ENCODE data around the gene AUTS2. TPM values are rescaled to one million over a fixed set of nuclear protein-coding genes. Genes with fewer than 3 reads are reported as not detected.

Gene AUTS2
- total RNA-seq, 1 experiment from 2014 or later, result 50.0 TPM

DNA sequence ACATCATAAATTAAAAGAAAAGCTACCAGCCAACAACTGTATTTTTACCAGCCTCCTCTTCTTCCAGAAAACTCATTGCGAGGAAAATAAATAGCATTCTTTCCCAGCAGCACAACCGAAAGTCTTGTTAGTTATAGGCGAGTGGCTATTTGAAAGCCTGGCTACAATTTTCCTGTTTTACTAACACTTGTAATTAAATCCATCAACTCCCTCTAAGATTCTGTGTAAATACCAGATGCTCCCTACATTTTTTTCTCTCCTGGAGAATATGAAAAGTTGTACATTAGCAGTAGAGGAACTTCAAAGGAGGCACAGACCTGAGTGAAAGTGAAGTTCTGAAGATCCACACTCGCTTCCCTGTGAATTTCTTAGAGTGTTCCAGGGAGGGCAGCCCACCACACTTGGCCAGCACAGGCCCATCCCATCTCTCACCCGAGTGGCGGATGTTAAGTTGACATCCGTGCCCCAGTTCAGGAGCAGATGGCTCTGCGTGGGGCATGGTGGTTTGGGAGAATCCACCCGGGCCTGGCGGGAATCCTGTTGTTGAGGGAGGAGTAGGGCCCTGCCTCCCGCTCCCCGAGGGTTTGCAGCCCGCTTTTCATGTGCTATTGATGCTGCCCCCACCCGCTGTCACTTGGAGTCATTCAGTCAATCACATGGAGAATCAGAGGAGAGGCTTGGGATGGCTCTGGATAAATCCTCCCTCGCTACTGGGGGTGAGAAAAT lies 1082.6 kb downstream of the AUTS2 start:
- TF ChIP-seq CBFB (CRISPR knock-in tag; IDR thresholded peaks at IDR 0.05; ENCODE audit: low read depth), result no peak
- TF ChIP-seq TCF7 (CRISPR knock-in tag; IDR thresholded peaks at IDR 0.05; ENCODE audit: low read depth), result no peak
- no peak for TF ChIP-seq ESRRA (CRISPR knock-in tag; IDR thresholded peaks at IDR 0.05; ENCODE audit: borderline replicate concordance)
- TF ChIP-seq MYBL2 (CRISPR knock-in tag; IDR thresholded peaks at IDR 0.05), result no peak
- TF ChIP-seq GTF2I (CRISPR knock-in tag; conservative IDR thresholded peaks at IDR 0.05), result no peak
- TF ChIP-seq IRF2 (CRISPR knock-in tag; IDR thresholded peaks at IDR 0.05; ENCODE audit: borderline replicate concordance, low read depth), result no peak
- CTCF ChIA-PET, result no interaction called here
- H3K27ac Mint-ChIP-seq, result no peak overlapping the region
- H3K36me3 Mint-ChIP-seq, result no peaks in the 10 kb centered on the region
- H3K27me3 Mint-ChIP-seq (ENCODE audit: low read depth), result peaks cover 92% of the 10 kb centered on the region
- peak overlapping the region; percentile 38 for H3K4me3 Mint-ChIP-seq
- DNase-seq (ENCODE audit: low spot score), result no peak
- no peaks in the 10 kb centered on the region for H3K9me3 Mint-ChIP-seq
- H3K4me1 Mint-ChIP-seq, result peaks cover 32% of the 10 kb centered on the region
- POLR2A ChIA-PET, result no interaction called here
- ATAC-seq, result peak; percentile 44

DNA sequence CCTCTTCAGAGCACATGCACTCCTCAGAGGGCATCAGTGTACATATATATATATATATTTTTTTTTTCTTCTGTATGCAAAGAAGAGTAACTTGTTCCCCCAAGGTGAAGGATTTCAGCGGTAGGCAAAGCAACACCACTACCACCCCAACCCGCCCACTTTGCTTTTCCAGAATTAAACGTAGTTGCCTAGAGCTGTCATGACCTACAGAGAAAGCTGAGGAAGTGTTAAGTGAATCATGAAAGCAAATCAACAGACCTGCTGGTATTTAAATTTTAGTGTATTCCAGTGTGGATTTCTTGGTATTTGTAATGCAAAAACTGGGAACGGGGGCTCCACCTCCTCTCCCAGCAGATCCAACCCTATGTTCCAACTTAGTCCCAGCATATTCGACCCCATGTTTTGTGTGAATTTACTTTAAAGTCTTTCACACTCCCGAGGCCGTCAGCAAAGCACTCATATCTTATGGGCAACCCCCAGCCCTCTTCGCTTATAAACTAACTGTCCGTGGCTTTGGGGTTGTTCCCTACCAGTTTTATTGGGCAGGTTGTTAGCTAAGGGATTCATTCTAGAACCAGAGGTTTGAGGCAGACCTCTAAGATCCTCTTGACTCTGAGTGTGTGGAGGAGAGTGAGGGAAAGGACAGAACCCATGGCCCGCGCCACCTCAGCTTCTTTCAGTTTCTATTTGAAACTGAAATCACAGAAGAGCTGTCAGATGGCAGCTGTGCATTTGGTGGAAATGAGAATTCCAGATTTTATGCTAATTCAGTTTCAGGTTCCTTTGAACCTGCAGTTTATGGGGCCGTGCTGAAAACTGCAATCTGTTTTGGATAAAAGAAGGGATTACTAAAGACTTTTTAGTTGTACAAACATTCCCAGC lies 1083.4 kb downstream of the AUTS2 start:
- ChIA-PET POLR2A (no interaction called here), CTCF (interaction anchor here (0.7 to 1.2 kb wide), 2 partner anchors 97 to 175 kb away, joined by 3 read pairs; no protein-coding TSS in a partner anchor)
- Mint-ChIP-seq H3K27ac (no peak overlapping the region), H3K9me3 (no peaks in the 10 kb centered on the region), H3K4me1 (peaks cover 32% of the 10 kb centered on the region), H3K27me3 (ENCODE audit: low read depth) (peaks cover 92% of the 10 kb centered on the region), H3K4me3 (peak overlapping the region; percentile 38), H3K36me3 (no peaks in the 10 kb centered on the region)
- DNase-seq (ENCODE audit: low spot score), result no peak
- ATAC-seq, result peak; percentile 66
- no peak for TF ChIP-seq ZNF671 (CRISPR knock-in tag; IDR thresholded peaks at IDR 0.05)
- no peak for TF ChIP-seq AR (CRISPR knock-in tag; IDR thresholded peaks at IDR 0.05)
- no peak for TF ChIP-seq TEAD1 (CRISPR knock-in tag; IDR thresholded peaks at IDR 0.05)
- no peak for TF ChIP-seq HMGXB4 (CRISPR knock-in tag; IDR thresholded peaks at IDR 0.05)
- TF ChIP-seq NFATC4 (CRISPR knock-in tag; IDR thresholded peaks at IDR 0.05), result no peak
- no peak for TF ChIP-seq E2F5 (CRISPR knock-in tag; IDR thresholded peaks at IDR 0.05)
- TF ChIP-seq, protein P1, sequence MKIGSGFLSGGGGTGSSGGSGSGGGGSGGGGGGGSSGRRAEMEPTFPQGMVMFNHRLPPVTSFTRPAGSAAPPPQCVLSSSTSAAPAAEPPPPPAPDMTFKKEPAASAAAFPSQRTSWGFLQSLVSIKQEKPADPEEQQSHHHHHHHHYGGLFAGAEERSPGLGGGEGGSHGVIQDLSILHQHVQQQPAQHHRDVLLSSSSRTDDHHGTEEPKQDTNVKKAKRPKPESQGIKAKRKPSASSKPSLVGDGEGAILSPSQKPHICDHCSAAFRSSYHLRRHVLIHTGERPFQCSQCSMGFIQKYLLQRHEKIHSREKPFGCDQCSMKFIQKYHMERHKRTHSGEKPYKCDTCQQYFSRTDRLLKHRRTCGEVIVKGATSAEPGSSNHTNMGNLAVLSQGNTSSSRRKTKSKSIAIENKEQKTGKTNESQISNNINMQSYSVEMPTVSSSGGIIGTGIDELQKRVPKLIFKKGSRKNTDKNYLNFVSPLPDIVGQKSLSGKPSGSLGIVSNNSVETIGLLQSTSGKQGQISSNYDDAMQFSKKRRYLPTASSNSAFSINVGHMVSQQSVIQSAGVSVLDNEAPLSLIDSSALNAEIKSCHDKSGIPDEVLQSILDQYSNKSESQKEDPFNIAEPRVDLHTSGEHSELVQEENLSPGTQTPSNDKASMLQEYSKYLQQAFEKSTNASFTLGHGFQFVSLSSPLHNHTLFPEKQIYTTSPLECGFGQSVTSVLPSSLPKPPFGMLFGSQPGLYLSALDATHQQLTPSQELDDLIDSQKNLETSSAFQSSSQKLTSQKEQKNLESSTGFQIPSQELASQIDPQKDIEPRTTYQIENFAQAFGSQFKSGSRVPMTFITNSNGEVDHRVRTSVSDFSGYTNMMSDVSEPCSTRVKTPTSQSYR (CRISPR knock-in tag; IDR thresholded peaks at IDR 0.05), result no peak
- TF ChIP-seq KAT7 (CRISPR knock-in tag; IDR thresholded peaks at IDR 0.05; ENCODE audit: borderline replicate concordance), result no peak
- TF ChIP-seq NFE2L1 (CRISPR knock-in tag; IDR thresholded peaks at IDR 0.05), result no peak
- no peak for TF ChIP-seq ERG (CRISPR knock-in tag; IDR thresholded peaks at IDR 0.05)
- TF ChIP-seq TCF7 (CRISPR knock-in tag; IDR thresholded peaks at IDR 0.05; ENCODE audit: low read depth), result no peak
- no peak for TF ChIP-seq EMX1 (CRISPR knock-in tag; IDR thresholded peaks at IDR 0.05)
- TF ChIP-seq, protein P2, sequence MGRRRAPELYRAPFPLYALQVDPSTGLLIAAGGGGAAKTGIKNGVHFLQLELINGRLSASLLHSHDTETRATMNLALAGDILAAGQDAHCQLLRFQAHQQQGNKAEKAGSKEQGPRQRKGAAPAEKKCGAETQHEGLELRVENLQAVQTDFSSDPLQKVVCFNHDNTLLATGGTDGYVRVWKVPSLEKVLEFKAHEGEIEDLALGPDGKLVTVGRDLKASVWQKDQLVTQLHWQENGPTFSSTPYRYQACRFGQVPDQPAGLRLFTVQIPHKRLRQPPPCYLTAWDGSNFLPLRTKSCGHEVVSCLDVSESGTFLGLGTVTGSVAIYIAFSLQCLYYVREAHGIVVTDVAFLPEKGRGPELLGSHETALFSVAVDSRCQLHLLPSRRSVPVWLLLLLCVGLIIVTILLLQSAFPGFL (CRISPR knock-in tag; IDR thresholded peaks at IDR 0.05; ENCODE audit: borderline replicate concordance), result no peak
